Cardiac muscle cell (in vitro differentiated cells and primary cell): ENCODE results near the gene SOX21. TPM values are rescaled to one million over a fixed set of nuclear protein-coding genes. Genes with fewer than 3 reads are reported as not detected.

Experiments
- DNase-seq, 2 donors: peaks; one replicate each; pipeline versions ENCODE4 v3.0.0 to v3.0.0-alpha.2; 2010 to 2017; ENCODE audit warnings: low read depth in 1 of 2, low spot score in 1 of 2
- H3K27ac ChIP-seq: fragments of 200-600 bp; sonication (generic); 2 replicates; pipeline ENCODE4 v1.5.1; 2016
- H3K27me3 ChIP-seq: fragments of 200-600 bp; sonication (generic); 2 replicates; pipeline ENCODE4 v1.6.0; 2016; ENCODE audit warnings: control low read depth
- H3K36me3 ChIP-seq: fragments of 200-600 bp; sonication (generic); 2 replicates; pipeline ENCODE4 v1.5.1; 2016; ENCODE audit warnings: control low read depth
- H3K4me1 ChIP-seq: fragments of 200-600 bp; sonication (generic); 2 replicates; pipeline ENCODE4 v1.8.1; 2017; ENCODE audit warnings: low read depth, mild to moderate bottlenecking, mixed run types
- H3K4me3 ChIP-seq: fragments of 200-600 bp; sonication (generic); 2 replicates; pipeline ENCODE4 v1.5.1; 2016; ENCODE audit warnings: mild to moderate bottlenecking
- H3K9me3 ChIP-seq: fragments of 200-600 bp; sonication (generic); 2 replicates; pipeline ENCODE4 v1.5.1; 2017; ENCODE audit warnings: low read depth, mild to moderate bottlenecking, control low read depth
- CTCF ChIP-seq: IDR thresholded peaks from 2 replicates; pipeline ENCODE4 v1.5.1; 2012; ENCODE audit warnings: low read depth, mild to moderate bottlenecking, low read length
- polyA plus RNA-seq: library from polyadenylated mRNA; unstranded; fragments of >200 nt; fragmentation: Nextera tagmentation; extraction: Ambion mirVana; gene quantifications from 2 replicates; pipeline ENCODE4 v1.2.1, GENCODE V29; 2016
- total RNA-seq: library from RNA; depleted of rRNA; stranded (reverse); fragments of >200 nt; gene quantifications from 2 replicates; pipeline ENCODE4 v1.2.3, GENCODE V29; 2016

SOX21 gene
- total and polyA plus RNA-seq, 2 experiments from 2014 or later = not detected

DNA sequence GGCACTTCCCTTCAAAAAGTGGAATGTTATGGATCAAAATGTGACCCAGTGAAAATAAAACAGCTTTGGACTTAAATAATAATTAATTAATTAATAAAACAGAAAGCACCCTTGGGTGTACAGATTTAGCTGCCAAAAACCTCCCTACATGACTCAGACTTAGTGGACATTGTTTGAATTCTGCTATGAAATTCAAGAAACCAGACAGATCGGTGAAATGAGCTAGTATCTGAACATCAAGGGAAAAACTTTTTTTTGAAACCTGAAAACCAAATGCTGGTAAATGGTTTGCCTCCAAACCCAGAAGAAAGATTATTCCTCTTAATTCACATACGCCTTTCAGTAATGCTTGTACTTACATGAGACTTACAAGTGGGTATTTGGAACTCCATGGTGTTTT lies 33.5 kb downstream of the SOX21 start:
- no peak for DNase-seq
- TF ChIP-seq CTCF = no peak
- H3K27me3 ChIP-seq = peaks cover 51% of the 10 kb centered on the region

DNA sequence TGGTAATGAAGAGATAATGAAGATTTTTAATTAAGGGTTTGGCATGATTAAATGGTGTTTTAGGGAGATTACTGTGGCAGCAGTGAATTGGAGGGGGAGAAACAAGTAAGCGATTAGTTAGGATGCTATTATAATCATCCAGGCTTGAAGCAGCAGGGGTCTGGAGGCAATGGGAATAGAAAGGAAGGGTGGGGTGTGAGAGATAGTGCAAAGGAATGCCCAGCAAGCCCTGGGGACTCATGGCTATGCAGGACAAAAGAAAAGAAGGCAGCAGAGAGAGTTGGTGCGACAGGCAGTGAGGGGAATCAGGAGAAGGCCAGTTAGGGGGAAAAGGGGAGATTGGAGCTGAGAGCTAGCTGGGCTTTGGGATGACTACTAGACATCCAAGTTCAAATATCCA lies 34.5 kb downstream of the SOX21 start:
- Histone ChIP-seq H3K27ac (no peak overlapping the region), H3K9me3 (no peaks in the 10 kb centered on the region), H3K27me3 (peaks cover 48% of the 10 kb centered on the region), H3K36me3 (no peaks in the 10 kb centered on the region), H3K4me3 (no peak overlapping the region), H3K4me1 (no peaks in the 10 kb centered on the region)
- DNase-seq = no peak
- TF ChIP-seq CTCF = no peak

More for the DNA sequence above, 33.5 kb downstream of the SOX21 start:
- no peaks in the 10 kb centered on the region for H3K9me3 ChIP-seq
- H3K4me1 ChIP-seq = no peaks in the 10 kb centered on the region
- H3K4me3 ChIP-seq = no peak overlapping the region
- no peaks in the 10 kb centered on the region for H3K36me3 ChIP-seq
- no peak overlapping the region for H3K27ac ChIP-seq

DNA sequence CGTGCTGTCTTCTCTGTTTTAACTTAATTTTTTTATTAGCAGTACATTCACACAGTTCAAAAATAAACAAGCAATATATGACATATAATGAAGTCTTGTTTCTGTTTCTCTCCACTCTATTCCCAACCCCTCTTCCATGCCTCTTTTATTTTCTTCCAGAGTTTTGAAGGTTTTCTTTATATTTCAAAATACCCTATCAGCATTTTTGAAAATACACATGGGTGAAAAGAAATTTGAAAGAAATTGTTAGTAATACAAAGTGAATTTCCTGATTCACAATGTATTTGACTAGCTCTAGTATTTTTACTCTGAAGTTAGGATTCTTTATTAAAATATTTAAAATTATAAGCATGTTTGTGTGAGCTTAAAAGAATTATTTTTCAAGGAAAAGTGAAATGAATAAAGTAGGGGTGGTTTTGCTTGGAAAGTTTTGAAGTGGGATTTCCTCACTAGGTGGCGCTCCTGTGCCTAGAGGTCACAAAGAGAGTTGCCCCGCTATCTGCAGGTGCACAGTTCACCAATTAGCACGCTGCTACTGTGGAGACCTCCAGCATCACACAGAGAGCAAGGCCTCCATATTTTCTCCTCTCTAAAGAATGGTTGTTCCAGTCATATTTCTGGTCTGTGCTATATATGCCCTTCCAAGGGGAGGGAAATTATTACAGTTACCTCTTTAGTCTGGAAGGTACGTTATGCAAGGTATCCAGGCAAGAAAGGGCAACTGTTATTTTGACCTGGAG lies 37.6 kb downstream of the SOX21 start:
- TF ChIP-seq CTCF = peak; percentile 81
- no peaks in the 10 kb centered on the region for H3K4me1 ChIP-seq
- peak; percentile 58 to 77 for DNase-seq
- H3K9me3 ChIP-seq = no peaks in the 10 kb centered on the region
- H3K27ac ChIP-seq = no peak overlapping the region
- H3K27me3 ChIP-seq = peaks cover 36% of the 10 kb centered on the region
- no peaks in the 10 kb centered on the region for H3K36me3 ChIP-seq
- H3K4me3 ChIP-seq = no peak overlapping the region

- no peak for DNase-seq
- H3K27me3 ChIP-seq = peaks cover 33% of the 10 kb centered on the region
- no peaks in the 10 kb centered on the region for H3K36me3 ChIP-seq
- H3K9me3 ChIP-seq = no peaks in the 10 kb centered on the region
- no peak overlapping the region for H3K27ac ChIP-seq
- TF ChIP-seq CTCF = no peak
- H3K4me1 ChIP-seq = no peaks in the 10 kb centered on the region
- H3K4me3 ChIP-seq = no peak overlapping the region
These were observed 38.5 kb downstream of the SOX21 start for GRCh38 chr13:94673851-94674250.

- Histone ChIP-seq H3K27me3 (peaks cover 24% of the 10 kb centered on the region), H3K36me3 (no peaks in the 10 kb centered on the region), H3K27ac (no peak overlapping the region), H3K9me3 (no peaks in the 10 kb centered on the region), H3K4me3 (no peak overlapping the region), H3K4me1 (no peaks in the 10 kb centered on the region)
- DNase-seq = no peak
- TF ChIP-seq CTCF = no peak
These were observed 39.9 kb downstream of the SOX21 start for GRCh38 chr13:94672400-94672799.
